Tibial nerve (tissue), 3 donors: ENCODE results near the gene LRRC14B.

Source experiments
- CTCF ChIP-seq, 5 experiments: fragments of 200-600 bp in 3 of 5; fragments of 450-650 bp in 2 of 5; sonication (generic) in 3 of 5; IDR thresholded peaks; one replicate each; pipeline ENCODE4 v1.5.1; 2016 to 2019; ENCODE audit warnings: antibody characterized with exemption in 5 of 5, mild to moderate bottlenecking in 3 of 5, moderate library complexity in 2 of 5
- POLR2A ChIP-seq, 2 donors: fragments of 450-650 bp; IDR thresholded peaks; one replicate each; pipeline ENCODE4 v1.6.1; 2017; ENCODE audit warnings: antibody characterized with exemption in 2 of 2, mild to moderate bottlenecking in 2 of 2, moderate library complexity in 2 of 2

- TF ChIP-seq POLR2A (IDR thresholded peaks at IDR 0.05) (no peak), CTCF (IDR thresholded peaks at IDR 0.05) (no peak)
Measured at GRCh38 chr5:170971-171800, 20.1 kb upstream of the LRRC14B start.
